RPMI8226 (cell line): ENCODE measurements around the gene PTEN.
"Not testable (repeated sequence)": the region's sequence is repeated elsewhere in the genome, so short reads cannot be mapped to it uniquely, and the experiment has no call there.

Experiments used
- DNase-seq: peaks from one replicate; pipeline ENCODE4 v3.0.0-alpha.2; 2015

Gene PTEN

DNA sequence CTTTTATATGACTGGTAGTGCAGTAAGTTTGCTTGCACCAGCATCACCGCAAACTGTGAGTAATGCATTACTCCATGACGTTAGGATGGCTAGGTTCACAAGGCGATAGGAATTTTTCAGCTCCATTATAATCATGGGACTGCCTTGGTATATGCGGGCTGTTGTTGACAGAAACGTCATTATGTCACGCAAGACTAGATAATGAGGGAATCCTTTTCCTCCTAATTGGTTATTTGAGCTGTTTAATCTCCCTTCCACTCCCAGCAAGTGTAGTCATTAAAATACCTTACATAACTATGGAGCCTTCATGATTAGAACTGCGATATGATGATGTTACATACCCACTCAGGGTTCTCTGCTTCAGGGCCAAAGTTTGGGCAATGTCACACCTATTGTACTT, 17.4 kb upstream of the PTEN start:
- DNase-seq = no peak

GRCh38 chr10:87846711-87847110, 16.7 kb upstream of the PTEN start:
- not testable (repeated sequence) for DNase-seq

- DNase-seq = no peak
Measured at GRCh38 chr10:87847550-87847949, 15.9 kb upstream of the PTEN start.

GRCh38 chr10:87849001-87849400, 14.4 kb upstream of the PTEN start:
- no peak for DNase-seq

DNA sequence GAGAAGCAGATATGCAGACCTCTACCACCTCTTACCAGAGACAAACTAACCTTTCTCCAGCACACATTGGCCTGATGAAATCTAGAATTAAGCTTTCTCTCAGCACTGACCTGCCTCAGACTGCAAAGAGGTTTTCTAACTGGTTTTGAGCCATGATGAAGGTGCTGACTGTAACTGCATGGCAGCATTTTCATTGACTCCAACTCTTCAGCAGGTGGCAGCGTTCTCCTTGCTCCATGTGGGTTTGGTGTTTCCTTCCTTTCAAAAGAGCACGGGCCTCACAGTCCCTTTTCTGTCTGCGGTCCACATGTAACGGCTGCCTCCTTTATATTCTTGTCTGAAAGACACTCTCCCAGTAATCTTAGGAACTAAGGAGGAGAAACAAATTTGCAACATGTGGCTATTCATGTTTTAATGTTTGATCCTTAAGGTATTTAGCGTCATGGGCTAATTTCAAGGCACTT, 12.7 kb upstream of the PTEN start:
- DNase-seq = peak; percentile 57

GRCh38 chr10:87852089-87852488, 11.3 kb upstream of the PTEN start:
- no peak for DNase-seq

DNA sequence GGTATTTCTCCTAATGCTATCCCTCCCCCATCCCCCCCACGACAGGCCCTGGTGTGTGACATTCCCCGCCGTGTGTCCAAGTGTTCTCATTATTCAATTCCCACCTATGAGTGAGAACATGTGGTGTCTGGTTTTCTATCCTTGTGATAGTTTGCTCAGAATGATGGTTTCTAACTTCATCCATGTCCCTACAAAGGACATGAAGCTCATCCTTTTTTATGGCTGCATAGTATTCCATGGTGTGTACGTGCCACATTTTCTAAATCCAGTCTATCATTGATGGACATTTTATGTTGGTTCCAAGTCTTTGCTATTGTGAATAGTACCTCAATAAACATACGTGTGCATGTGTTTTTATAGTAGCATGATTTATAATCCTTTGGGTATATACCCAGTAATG, 8.2 kb upstream of the PTEN start:
- DNase-seq = not testable (repeated sequence)

DNA sequence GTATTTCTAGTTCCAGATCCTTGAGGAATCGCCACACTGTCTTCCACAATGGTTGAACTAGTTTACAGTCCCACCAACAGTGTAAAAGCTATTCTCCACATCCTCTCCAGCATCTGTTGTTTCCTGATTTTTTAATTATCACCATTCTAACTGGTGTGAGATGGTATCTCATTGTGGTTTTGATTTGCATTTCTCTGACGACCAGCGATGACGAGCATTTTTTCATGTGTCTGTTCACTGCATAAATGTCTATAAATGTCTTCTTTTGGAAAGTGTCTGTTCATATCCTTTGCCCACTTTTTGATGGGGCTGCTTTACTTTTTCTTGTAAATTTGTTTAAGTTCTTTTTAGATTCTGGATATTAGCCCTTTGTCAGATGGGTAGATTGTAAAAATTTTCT, 7.8 kb upstream of the PTEN start:
- DNase-seq = not testable (repeated sequence)

DNA sequence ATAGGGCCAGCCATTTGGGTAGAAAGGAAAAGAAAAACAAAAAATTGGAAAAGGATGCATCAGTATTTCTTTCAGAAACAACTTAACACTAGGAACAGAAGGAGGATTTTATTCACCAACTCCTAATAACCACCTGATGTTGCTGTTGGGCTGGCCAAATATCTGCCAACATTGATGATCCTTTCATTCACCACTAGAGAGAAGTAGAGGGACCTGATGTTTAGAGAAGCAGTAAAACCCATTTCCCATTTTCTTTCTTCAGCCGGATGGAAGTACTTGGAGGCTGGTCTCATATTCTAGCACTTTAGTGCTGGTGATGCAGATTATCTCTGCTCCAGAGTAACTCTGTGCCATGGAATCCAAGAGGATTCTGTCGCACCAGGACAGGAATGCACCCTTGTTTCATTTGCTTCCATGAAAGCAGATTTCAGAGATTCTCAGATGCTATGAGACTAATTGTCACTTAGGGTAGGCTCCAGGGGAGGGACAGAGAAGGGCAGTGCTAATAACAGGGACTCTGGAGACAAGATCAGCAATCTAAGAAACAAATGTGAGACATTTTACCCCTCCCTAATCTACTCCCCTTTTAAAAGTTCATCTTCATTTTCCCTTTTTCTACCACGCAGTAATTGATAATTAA, 3.1 kb upstream of the PTEN start:
- peak; percentile 56 for DNase-seq

DNA sequence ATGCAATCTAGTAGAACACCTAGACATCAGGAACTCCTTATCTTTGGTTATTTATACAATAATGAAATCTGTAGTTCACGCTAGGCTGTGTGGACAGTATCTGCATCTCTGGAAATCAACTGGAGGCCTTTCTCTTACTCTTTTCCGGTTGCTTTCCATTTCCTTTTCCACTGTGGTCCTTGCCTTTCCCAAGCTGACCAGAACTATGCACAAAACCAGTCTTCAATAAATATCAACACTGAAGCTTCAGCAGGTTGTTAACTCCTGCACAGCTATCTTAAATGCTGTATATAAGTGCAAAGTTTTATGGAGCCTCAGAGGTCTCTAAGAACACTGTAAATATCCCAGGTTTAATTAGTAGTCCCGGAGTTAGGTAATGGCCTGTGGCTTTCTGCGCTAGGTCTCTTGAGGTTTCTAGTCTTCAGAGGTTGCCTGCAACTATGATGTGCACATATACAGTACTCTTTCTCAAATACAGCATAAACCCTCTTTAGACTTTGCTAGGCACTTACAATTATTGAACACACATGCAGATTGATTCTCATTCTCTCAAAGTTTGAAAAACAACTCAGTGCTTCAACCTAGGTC, 2.5 kb upstream of the PTEN start:
- DNase-seq = no peak

DNA sequence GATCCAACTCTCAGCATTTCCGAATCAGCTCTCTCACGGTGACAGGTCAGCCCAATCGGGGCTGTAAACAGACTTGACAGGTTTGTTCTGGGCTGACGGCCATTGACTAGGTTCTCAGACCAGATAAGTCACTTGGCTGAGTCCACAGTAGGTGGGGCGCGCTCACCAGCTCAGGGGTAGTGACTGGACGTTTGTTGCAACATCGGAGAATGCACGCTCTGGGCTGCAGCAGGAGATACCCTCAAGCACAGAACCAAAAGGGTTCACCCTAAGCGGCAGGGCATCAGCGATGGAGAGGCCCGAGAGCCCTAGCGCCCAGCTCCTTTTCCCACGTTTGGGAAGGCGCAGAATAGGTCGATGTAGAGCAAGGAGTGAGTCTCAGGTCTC, 1.9 kb upstream of the PTEN start:
- peak; percentile 57 for DNase-seq

GRCh38 chr10:87861953-87862678, 1.3 kb upstream of the PTEN start:
- DNase-seq = peak; percentile 95

DNA sequence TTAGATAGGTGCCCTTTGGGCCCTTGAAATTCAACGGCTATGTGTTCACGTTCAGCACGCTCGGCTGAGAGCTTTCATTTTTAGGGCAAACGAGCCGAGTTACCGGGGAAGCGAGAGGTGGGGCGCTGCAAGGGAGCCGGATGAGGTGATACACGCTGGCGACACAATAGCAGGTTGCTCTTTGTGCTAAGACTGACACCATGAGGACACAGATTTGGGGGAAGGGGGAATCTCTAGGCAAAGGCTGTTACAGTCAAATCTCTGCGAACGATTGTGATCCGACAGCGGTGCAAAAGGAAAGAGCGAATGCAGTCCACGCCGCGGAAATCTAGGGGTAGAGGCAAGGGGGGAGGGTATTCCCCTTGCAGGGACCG, 759 bp upstream of the PTEN start:
- no peak for DNase-seq

DNA sequence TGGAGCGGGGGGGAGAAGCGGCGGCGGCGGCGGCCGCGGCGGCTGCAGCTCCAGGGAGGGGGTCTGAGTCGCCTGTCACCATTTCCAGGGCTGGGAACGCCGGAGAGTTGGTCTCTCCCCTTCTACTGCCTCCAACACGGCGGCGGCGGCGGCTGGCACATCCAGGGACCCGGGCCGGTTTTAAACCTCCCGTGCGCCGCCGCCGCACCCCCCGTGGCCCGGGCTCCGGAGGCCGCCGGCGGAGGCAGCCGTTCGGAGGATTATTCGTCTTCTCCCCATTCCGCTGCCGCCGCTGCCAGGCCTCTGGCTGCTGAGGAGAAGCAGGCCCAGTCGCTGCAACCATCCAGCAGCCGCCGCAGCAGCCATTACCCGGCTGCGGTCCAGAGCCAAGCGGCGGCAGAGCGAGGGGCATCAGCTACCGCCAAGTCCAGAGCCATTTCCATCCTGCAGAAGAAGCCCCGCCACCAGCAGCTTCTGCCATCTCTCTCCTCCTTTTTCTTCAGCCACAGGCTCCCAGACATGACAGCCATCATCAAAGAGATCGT, 598 bp downstream of the PTEN start:
- DNase-seq = peak; percentile 16

GRCh38 chr10:87864496-87865059, 1.2 kb downstream of the PTEN start:
- DNase-seq = peak; percentile 27

GRCh38 chr10:87865241-87865881, 1.9 kb downstream of the PTEN start:
- peak; percentile 16 for DNase-seq

DNA sequence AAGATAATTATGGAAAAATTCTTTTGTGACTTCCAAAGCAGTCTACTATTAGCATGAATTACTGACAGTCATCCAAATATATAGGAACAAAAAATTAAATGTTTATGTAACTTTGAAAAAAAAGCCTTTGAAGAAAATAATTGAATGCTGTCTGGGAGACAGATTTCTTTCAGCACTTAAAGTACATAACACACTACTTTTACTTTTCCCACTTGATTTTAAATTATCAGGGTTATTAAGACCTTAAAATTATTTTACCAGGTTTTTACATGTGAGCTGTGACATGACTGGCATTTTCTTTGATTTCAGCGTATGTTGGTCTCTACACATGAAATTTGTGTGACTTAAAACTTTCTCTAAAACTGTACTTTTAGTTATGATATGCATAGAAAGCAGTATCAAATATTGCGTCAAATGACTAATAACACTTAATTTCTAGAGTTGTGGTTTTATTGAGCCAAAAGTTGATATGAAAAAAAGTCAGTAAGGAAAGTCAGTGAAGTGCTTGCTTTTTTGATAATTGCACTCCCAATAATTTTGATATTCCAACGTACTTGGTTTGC, 3.1 kb downstream of the PTEN start:
- DNase-seq = no peak

DNA sequence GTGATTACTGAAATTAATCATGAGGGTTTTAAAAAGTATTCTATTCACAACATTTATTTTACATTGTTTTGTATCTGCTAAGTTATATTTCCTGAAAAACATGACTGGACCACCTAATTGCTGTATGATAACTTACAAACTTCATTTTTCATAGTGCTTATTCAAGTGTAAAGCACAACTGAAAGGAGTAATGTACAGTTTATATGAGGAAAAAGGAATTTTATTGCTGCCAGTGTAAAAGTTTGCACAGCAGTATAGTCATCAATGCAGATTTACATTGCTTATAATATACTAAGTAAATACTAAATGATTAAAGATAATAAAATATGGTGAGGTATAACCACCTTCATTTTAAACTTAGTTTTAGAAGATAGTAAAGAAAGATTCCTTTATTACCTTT, 4.0 kb downstream of the PTEN start:
- DNase-seq = no peak

GRCh38 chr10:87868277-87868676, 4.9 kb downstream of the PTEN start:
- DNase-seq = no peak

DNA sequence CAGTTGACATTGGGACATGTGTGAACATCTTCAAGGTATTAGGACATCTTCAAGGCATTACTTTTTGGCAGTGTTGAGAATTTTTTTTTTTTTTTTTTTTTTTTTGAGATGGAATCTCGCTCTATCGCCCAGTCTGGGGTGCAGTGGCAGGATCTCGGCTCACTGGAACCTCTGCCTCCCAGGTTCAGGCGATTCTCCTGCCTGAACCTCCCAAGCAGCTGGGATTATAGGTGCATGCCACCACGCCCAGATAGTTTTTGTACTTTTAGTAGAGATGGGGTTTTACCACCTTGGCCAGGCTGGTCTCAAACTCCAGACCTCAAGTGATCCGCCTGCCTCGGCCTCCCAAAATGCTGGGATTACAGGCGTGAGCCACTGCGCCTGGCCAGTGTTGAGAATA, 5.7 kb downstream of the PTEN start:
- DNase-seq = not testable (repeated sequence)

- DNase-seq = no peak
Measured at GRCh38 chr10:87869773-87870551, 6.5 kb downstream of the PTEN start.

DNA sequence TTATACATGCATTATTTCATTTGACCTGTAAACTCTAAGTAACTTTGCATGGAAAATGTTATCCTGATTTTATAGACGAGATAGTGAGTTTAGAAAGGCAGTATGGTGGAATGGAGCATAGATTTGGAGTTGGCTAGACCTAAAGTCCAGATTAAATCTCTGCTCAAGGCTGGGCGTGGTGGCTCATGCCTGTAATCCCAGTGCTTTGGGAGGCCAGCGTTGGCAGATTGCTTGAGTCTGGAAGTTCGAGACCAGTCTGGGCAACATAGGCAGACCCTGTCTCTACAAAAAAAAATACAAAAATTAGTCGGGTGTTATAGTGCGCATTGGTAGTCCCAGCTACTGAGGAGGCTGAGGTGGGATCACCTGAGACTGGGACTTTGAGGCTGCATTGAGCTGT, 9.4 kb downstream of the PTEN start:
- DNase-seq = no peak
